Neural cell (in vitro differentiated cells): ENCODE measurements around the gene HDAC4. TPM values are rescaled to one million over a fixed set of nuclear protein-coding genes. Genes with fewer than 3 reads are reported as not detected.

Experiments
- H2AFZ ChIP-seq: fragments of 200-600, 300-800 bp; sonication (generic), shearing (Covaris generic); 2 replicates; pipeline ENCODE4 v1.6.0; 2014; ENCODE audit warnings: low read depth, mild to moderate bottlenecking, antibody characterized with exemption, low read length, moderate library complexity
- H3F3A ChIP-seq: fragments of 200-600 bp; shearing (Covaris generic); 2 replicates; pipeline ENCODE4 v1.6.1; 2016; ENCODE audit warnings: mild to moderate bottlenecking, moderate library complexity, mixed read lengths, antibody characterized with exemption, low read length; ENCODE audit not compliant: insufficient read depth, poor library complexity, severe bottlenecking
- H3K27ac ChIP-seq: fragments of 200-600, 300-800 bp; sonication (generic), shearing (Covaris generic); 2 replicates; pipeline ENCODE4 v1.5.1; 2014; ENCODE audit warnings: mild to moderate bottlenecking, low read length, moderate library complexity
- H3K27me3 ChIP-seq: fragments of 300-800, 200-600 bp; sonication (generic), shearing (Covaris generic); 2 replicates; pipeline ENCODE4 v1.6.0; 2014; ENCODE audit warnings: mild to moderate bottlenecking, low read depth, low read length, moderate library complexity; ENCODE audit not compliant: insufficient read depth
- H3K36me3 ChIP-seq: fragments of 300-800, 200-600 bp; sonication (generic), shearing (Covaris generic); 2 replicates; pipeline ENCODE4 v1.5.1; 2014; ENCODE audit warnings: mild to moderate bottlenecking, antibody characterized with exemption, low read length, moderate library complexity; ENCODE audit not compliant: insufficient read depth
- H3K4me2 ChIP-seq: fragments of 300-800, 200-600 bp; sonication (generic), shearing (Covaris generic); 2 replicates; pipeline ENCODE4 v1.6.0; 2014; ENCODE audit warnings: mild to moderate bottlenecking, low read length
- H3K4me3 ChIP-seq: fragments of 300-800, 200-600 bp; sonication (generic), shearing (Covaris generic); 2 replicates; pipeline ENCODE4 v1.5.1; 2014; ENCODE audit warnings: mild to moderate bottlenecking, low read length, moderate library complexity
- H3K79me2 ChIP-seq: fragments of 200-600 bp; shearing (Covaris generic); replicated peaks from 2 replicates; pipeline ENCODE4 v1.6.0; 2014; ENCODE audit warnings: mild to moderate bottlenecking, low read length, moderate library complexity; ENCODE audit not compliant: insufficient read depth
- H3K9ac ChIP-seq: fragments of 300-800, 200-600 bp; sonication (generic), shearing (Covaris generic); 2 replicates; pipeline ENCODE4 v1.6.1; 2016; ENCODE audit warnings: mild to moderate bottlenecking, low read length, mixed read lengths
- H3K9me2 ChIP-seq: fragments of 200-600 bp; shearing (Covaris generic); 2 replicates; pipeline ENCODE4 v1.6.1; 2016; ENCODE audit warnings: mild to moderate bottlenecking, low read length, mixed read lengths; ENCODE audit not compliant: insufficient read depth
- H3K9me3 ChIP-seq: fragments of 200-600, 300-800 bp; sonication (generic), shearing (Covaris generic); 2 replicates; pipeline ENCODE4 v1.6.1; 2016; ENCODE audit warnings: mild to moderate bottlenecking, mixed run types, low read length, moderate library complexity, mixed read lengths
- H4K20me1 ChIP-seq: fragments of 200-600 bp; shearing (Covaris generic); 2 replicates; pipeline ENCODE4 v1.6.1; 2016; ENCODE audit warnings: mild to moderate bottlenecking, mixed run types; ENCODE audit not compliant: insufficient read depth
- EP300 ChIP-seq: fragments of 450-650 bp; conservative IDR thresholded peaks from 2 replicates; pipeline ENCODE4 v1.6.1; 2014; ENCODE audit warnings: antibody characterized with exemption, mild to moderate bottlenecking, moderate library complexity; ENCODE audit not compliant: poor library complexity, severe bottlenecking
- EZH2 ChIP-seq: fragments of 200-600, 300-800 bp; shearing (Covaris generic), sonication (generic); IDR thresholded peaks from 2 replicates; pipeline ENCODE4 v1.6.1; 2014; ENCODE audit warnings: antibody characterized with exemption, low read length, borderline replicate concordance, mild to moderate bottlenecking; ENCODE audit not compliant: insufficient read depth, poor library complexity, severe bottlenecking
- MXI1 ChIP-seq: fragments of 450-650 bp; conservative IDR thresholded peaks from 2 replicates; pipeline ENCODE4 v1.6.1; 2014; ENCODE audit warnings: antibody characterized with exemption, mild to moderate bottlenecking; ENCODE audit not compliant: poor library complexity, severe bottlenecking
- POLR2AphosphoS5 ChIP-seq: IDR thresholded peaks from 2 replicates; pipeline ENCODE4 v1.6.1; 2012
- RAD21 ChIP-seq: fragments of 450-650 bp; conservative IDR thresholded peaks from 2 replicates; pipeline ENCODE4 v1.6.1; 2014; ENCODE audit warnings: antibody characterized with exemption, mild to moderate bottlenecking, moderate library complexity
- SMC3 ChIP-seq: fragments of 450-650 bp; conservative IDR thresholded peaks from 2 replicates; pipeline ENCODE4 v1.6.1; 2014; ENCODE audit warnings: antibody characterized with exemption, mild to moderate bottlenecking, moderate library complexity; ENCODE audit not compliant: poor library complexity
- TAF1 ChIP-seq: IDR thresholded peaks from 2 replicates; pipeline ENCODE4 v1.6.1; 2012; ENCODE audit warnings: low read depth
- polyA plus RNA-seq: library from polyadenylated mRNA; depleted of rRNA; stranded (reverse); fragments of >200 nt; gene quantifications from 2 replicates; pipeline ENCODE4 v1.2.3, GENCODE V29; 2014
- TF ChIP-seq, protein P1 (sequence below): IDR thresholded peaks from 2 replicates; pipeline ENCODE4 v1.6.1; 2012; ENCODE audit warnings: borderline replicate concordance
- TF ChIP-seq, protein P2 (sequence below): fragments of 450-650 bp; IDR thresholded peaks from 2 replicates; pipeline ENCODE4 v1.5.1; 2014; ENCODE audit warnings: antibody characterized with exemption, mild to moderate bottlenecking, moderate library complexity; ENCODE audit not compliant: poor library complexity, severe bottlenecking

The HDAC4 gene
- polyA plus RNA-seq, 1 donor from 2014 or later = 3.4 TPM

DNA sequence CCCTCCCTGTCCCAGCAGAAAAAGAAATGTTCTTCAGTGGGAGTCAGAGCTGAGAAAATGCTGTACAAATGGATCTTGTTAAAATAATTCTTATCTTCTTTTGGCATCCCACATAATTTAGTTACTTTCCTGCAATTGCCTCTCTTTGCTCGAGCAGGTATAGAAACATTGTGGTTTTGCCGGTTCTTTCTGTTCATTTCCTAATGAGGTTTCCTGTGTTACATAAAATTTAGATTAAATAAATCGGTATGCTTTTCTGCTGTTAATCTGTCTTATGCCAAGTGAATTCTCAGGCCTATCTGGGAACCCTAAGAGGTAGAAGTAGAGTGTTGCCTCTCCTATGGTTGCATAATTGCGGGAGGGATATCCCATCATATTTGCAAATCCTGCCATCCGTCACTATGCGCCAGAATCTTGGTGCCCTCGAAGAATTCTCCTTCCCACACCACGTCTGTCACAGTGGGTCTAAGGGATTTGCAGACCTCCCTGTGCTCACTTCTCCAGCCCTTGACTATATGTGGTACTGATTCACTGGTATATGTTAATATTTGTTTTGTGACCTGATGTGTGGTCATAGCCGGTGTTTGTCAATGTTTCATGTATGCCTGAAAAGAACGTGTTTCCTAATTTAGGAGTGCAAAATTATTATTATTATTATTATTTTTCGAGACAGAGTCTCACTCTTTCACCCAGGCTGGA, 12.2 kb upstream of the HDAC4 start:
- Histone ChIP-seq H3K4me3 (no peak overlapping the region), H3K27me3 (no peaks in the 10 kb centered on the region), H3K9me2 (no peaks in the 10 kb centered on the region), H3K4me2 (no peak overlapping the region), H2AFZ (no peak overlapping the region), H3K79me2 (no peaks in the 10 kb centered on the region), H4K20me1 (no peaks in the 10 kb centered on the region), H3F3A (no peaks in the 10 kb centered on the region), H3K9ac (no peak overlapping the region), H3K36me3 (no peaks in the 10 kb centered on the region), H3K9me3 (peaks cover 5% of the 10 kb centered on the region), H3K27ac (no peak overlapping the region)
- TF ChIP-seq SMC3 (no peak), EP300 (no peak), POLR2AphosphoS5 (no peak), EZH2 (no peak), RAD21 (no peak), MXI1 (no peak), TAF1 (no peak)
- TF ChIP-seq, protein P1, sequence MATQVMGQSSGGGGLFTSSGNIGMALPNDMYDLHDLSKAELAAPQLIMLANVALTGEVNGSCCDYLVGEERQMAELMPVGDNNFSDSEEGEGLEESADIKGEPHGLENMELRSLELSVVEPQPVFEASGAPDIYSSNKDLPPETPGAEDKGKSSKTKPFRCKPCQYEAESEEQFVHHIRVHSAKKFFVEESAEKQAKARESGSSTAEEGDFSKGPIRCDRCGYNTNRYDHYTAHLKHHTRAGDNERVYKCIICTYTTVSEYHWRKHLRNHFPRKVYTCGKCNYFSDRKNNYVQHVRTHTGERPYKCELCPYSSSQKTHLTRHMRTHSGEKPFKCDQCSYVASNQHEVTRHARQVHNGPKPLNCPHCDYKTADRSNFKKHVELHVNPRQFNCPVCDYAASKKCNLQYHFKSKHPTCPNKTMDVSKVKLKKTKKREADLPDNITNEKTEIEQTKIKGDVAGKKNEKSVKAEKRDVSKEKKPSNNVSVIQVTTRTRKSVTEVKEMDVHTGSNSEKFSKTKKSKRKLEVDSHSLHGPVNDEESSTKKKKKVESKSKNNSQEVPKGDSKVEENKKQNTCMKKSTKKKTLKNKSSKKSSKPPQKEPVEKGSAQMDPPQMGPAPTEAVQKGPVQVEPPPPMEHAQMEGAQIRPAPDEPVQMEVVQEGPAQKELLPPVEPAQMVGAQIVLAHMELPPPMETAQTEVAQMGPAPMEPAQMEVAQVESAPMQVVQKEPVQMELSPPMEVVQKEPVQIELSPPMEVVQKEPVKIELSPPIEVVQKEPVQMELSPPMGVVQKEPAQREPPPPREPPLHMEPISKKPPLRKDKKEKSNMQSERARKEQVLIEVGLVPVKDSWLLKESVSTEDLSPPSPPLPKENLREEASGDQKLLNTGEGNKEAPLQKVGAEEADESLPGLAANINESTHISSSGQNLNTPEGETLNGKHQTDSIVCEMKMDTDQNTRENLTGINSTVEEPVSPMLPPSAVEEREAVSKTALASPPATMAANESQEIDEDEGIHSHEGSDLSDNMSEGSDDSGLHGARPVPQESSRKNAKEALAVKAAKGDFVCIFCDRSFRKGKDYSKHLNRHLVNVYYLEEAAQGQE = no peak
- TF ChIP-seq, protein P2, sequence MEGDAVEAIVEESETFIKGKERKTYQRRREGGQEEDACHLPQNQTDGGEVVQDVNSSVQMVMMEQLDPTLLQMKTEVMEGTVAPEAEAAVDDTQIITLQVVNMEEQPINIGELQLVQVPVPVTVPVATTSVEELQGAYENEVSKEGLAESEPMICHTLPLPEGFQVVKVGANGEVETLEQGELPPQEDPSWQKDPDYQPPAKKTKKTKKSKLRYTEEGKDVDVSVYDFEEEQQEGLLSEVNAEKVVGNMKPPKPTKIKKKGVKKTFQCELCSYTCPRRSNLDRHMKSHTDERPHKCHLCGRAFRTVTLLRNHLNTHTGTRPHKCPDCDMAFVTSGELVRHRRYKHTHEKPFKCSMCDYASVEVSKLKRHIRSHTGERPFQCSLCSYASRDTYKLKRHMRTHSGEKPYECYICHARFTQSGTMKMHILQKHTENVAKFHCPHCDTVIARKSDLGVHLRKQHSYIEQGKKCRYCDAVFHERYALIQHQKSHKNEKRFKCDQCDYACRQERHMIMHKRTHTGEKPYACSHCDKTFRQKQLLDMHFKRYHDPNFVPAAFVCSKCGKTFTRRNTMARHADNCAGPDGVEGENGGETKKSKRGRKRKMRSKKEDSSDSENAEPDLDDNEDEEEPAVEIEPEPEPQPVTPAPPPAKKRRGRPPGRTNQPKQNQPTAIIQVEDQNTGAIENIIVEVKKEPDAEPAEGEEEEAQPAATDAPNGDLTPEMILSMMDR = no peak

DNA sequence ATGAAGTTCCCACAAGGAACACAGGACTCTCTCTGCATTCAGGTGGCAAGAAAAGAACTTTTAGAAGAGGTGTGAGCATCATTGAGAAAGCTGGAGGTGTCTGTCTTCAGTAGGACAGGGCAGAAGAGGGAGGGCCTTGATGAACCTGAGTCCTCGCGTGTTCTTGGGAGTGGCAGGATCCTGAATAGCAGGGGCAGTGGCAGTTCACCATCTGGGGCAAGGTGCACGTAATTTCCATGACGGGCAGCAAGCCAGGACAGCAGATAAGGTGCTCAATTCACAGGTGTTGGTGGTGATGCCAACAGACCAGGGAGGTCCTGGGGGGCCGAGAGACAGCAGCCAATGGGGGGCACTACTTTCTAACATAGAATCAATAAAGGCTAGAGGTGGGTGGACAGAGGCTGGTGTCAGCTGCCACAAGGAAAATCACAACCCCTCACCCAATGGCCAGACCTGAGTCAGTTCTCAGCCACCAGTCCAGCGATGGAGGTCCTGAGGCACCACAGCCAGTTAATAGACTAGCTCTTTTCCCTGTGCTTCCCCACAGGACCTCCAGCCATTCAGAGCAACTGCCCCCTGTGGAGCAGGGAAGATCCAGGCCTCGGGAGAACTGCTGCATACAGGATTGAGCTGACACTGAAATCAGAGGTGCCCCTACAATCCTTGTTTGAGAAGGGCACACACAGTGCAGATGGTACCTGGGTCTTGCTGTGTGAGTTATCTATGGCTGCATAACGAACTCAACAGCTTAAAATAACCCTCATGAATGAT, 10.9 kb upstream of the HDAC4 start:
- no peak overlapping the region for H2AFZ ChIP-seq
- H3K79me2 ChIP-seq = no peaks in the 10 kb centered on the region
- H4K20me1 ChIP-seq = no peaks in the 10 kb centered on the region
- no peak overlapping the region for H3K4me2 ChIP-seq
- H3K27ac ChIP-seq = no peak overlapping the region
- H3F3A ChIP-seq = no peaks in the 10 kb centered on the region
- no peak for TF ChIP-seq MXI1
- no peak for TF ChIP-seq SMC3
- TF ChIP-seq TAF1 = no peak
- TF ChIP-seq POLR2AphosphoS5 = no peak
- TF ChIP-seq, protein P2 = no peak
- no peak for TF ChIP-seq RAD21
- no peak for TF ChIP-seq EP300
- no peak for TF ChIP-seq EZH2
- TF ChIP-seq, protein P1 = no peak
- H3K9me2 ChIP-seq = no peaks in the 10 kb centered on the region
- no peak overlapping the region for H3K4me3 ChIP-seq
- H3K9ac ChIP-seq = no peak overlapping the region
- H3K36me3 ChIP-seq = no peaks in the 10 kb centered on the region
- H3K27me3 ChIP-seq = no peaks in the 10 kb centered on the region
- peaks cover 5% of the 10 kb centered on the region for H3K9me3 ChIP-seq
